Measurements from ENCODE around the gene RAB4A. TPM values are rescaled to one million over a fixed set of nuclear protein-coding genes. Genes with fewer than 3 reads are reported as not detected.

The RAB4A gene
- total RNA-seq, 1 donor from 2014 or later, result 58.6 TPM

DNA sequence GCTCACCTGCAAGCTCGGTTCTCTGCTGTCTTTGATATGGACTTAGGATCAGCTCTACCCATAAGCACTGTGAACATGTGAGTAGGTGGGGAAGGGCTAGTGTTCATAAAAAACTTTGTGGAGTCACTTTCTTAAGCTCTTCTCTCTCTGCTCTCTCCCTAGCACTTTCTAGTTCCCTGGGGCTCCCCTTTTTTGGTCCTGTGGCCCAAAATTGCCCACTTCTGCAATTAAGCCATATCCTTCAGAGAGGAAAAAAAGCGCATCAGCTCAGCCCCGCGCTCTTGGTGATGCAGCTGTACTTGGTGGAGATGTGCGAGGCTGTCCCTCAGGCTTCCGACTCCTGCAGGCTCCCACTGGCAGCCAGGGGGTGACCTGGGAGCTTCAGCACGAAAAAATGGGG is 48.6 kb downstream of the RAB4A start:
- Mint-ChIP-seq H3K27ac (ENCODE audit: unreplicated experiment) (no peak overlapping the region), H3K9me3 (ENCODE audit: low read depth) (no peaks in the 10 kb centered on the region), H3K4me1 (ENCODE audit: low read depth) (peaks cover 22% of the 10 kb centered on the region), H3K27me3 (ENCODE audit: low read depth) (no peaks in the 10 kb centered on the region), H3K36me3 (ENCODE audit: low read depth) (peaks cover 13% of the 10 kb centered on the region), H3K4me3 (ENCODE audit: unreplicated experiment) (no peak overlapping the region)
- no peak for DNase-seq (ENCODE audit: low spot score)
- TF ChIP-seq, protein P1, sequence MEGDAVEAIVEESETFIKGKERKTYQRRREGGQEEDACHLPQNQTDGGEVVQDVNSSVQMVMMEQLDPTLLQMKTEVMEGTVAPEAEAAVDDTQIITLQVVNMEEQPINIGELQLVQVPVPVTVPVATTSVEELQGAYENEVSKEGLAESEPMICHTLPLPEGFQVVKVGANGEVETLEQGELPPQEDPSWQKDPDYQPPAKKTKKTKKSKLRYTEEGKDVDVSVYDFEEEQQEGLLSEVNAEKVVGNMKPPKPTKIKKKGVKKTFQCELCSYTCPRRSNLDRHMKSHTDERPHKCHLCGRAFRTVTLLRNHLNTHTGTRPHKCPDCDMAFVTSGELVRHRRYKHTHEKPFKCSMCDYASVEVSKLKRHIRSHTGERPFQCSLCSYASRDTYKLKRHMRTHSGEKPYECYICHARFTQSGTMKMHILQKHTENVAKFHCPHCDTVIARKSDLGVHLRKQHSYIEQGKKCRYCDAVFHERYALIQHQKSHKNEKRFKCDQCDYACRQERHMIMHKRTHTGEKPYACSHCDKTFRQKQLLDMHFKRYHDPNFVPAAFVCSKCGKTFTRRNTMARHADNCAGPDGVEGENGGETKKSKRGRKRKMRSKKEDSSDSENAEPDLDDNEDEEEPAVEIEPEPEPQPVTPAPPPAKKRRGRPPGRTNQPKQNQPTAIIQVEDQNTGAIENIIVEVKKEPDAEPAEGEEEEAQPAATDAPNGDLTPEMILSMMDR (IDR thresholded peaks at IDR 0.05), result no peak

DNA sequence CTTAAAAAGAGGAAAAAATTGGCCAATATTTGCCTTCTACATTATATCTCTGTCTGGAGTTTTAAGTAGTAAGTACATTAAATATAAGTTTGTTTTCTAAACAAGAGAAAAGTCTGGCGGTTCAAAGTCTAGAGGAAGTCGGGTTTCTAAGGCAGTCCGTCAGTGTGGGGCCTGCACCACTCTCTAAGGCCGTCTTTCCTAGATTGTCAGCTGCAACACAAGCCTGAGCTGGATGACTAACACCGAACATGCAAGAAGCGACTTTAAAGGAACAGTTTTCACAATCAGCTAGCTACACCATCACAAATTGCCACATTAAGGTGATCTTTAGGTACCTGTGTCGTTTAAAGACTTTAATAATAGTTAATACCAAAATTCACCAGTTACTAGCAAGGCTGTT is 52.3 kb downstream of the RAB4A start:
- Mint-ChIP-seq H3K27ac (ENCODE audit: unreplicated experiment) (no peak overlapping the region), H3K4me3 (ENCODE audit: unreplicated experiment) (no peak overlapping the region), H3K9me3 (ENCODE audit: low read depth) (no peaks in the 10 kb centered on the region), H3K27me3 (ENCODE audit: low read depth) (no peaks in the 10 kb centered on the region), H3K36me3 (ENCODE audit: low read depth) (peaks cover 18% of the 10 kb centered on the region), H3K4me1 (ENCODE audit: low read depth) (peaks cover 18% of the 10 kb centered on the region)
- TF ChIP-seq, protein P1 (IDR thresholded peaks at IDR 0.05), result no peak
- no peak for DNase-seq (ENCODE audit: low spot score)

DNA sequence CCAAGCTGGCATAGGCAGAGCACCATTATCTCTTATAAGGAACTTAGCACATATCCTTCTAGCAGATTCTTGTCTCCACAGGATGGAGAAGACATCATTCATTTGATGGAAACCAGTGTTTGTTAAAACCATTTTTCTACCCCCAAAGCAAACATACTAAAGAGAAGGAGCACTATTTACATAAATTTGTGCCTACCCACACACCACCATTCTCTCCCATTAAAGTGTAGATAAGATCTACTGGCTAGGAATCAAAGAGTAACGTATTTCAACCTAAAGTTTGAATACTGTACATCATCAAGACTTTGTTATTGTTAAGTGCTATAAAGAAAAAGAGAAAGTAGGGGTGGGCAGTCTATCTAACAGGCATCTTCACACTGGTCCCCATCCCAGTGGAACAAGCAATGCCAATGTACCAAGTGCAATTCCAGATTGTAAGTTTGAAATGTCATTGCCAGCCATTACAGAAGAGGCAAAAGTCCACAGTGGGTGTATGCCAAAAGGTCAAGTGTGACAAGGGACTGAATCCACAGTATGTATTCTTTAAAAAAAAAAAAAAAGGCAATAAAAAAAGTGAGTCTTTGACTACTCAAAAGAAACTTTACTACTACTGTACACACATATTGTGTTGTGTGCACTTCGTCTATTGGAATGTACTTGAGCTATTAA is 53.1 kb downstream of the RAB4A start:
- peaks cover 18% of the 10 kb centered on the region for H3K36me3 Mint-ChIP-seq (ENCODE audit: low read depth)
- no peak overlapping the region for H3K27ac Mint-ChIP-seq (ENCODE audit: unreplicated experiment)
- no peak overlapping the region for H3K4me3 Mint-ChIP-seq (ENCODE audit: unreplicated experiment)
- TF ChIP-seq, protein P1 (IDR thresholded peaks at IDR 0.05), result no peak
- H3K4me1 Mint-ChIP-seq (ENCODE audit: low read depth), result peaks cover 13% of the 10 kb centered on the region
- no peaks in the 10 kb centered on the region for H3K27me3 Mint-ChIP-seq (ENCODE audit: low read depth)
- no peaks in the 10 kb centered on the region for H3K9me3 Mint-ChIP-seq (ENCODE audit: low read depth)
- no peak for DNase-seq (ENCODE audit: low spot score)

DNA sequence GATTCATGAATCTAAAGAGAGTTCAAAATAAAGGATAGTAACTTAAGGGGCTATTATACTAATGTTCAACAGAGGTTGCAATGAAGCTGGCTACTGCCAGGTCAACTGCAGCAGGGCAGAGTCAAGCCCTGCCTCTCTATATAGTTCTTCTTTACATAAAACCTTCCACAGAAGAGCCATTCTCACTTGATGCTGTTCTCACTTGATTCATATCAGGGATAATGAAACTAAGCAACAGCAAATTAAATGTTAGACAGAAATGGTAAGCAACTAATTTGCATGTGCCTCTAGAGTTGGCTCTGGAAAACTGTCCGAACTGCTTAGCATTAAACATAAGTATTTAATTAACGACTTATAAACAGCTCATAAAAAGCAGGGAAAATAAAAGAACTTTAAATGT is 54.5 kb downstream of the RAB4A start:
- no peaks in the 10 kb centered on the region for H3K9me3 Mint-ChIP-seq (ENCODE audit: low read depth)
- no peak for DNase-seq (ENCODE audit: low spot score)
- no peaks in the 10 kb centered on the region for H3K27me3 Mint-ChIP-seq (ENCODE audit: low read depth)
- H3K4me3 Mint-ChIP-seq (ENCODE audit: unreplicated experiment), result no peak overlapping the region
- no peak overlapping the region for H3K27ac Mint-ChIP-seq (ENCODE audit: unreplicated experiment)
- TF ChIP-seq, protein P1 (IDR thresholded peaks at IDR 0.05), result no peak
- H3K4me1 Mint-ChIP-seq (ENCODE audit: low read depth), result peaks cover 13% of the 10 kb centered on the region
- peaks cover 21% of the 10 kb centered on the region for H3K36me3 Mint-ChIP-seq (ENCODE audit: low read depth)

DNA sequence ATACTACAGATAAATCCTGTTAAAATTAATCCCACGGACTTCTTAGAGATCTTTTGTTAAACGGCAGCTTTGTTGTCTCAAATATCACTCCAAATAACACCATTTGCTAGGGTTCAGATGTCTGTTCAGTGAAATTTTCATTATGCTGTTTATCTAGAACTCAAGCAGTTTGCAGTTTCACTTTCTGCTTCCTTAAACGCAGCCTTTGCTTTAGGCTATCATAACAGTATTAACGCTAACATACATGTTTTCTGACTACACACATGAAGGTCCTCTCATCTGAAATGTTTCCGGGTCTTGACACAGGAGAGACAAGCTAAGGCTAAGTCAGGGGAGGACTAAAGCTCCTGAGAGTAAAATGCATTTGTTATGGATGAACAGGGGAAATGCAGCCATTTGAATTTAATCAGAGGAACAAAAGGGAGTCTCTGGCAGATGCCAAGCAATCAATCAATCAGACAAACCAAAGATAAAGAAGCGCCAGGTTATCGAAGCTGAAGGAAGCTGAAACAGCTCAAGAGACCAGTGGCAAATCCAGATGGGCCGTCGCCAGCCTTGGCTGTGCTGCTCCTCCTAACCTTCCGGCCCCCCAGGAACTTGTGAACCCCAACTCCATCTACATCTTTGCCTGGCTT is 55.1 kb downstream of the RAB4A start:
- Mint-ChIP-seq H3K27me3 (ENCODE audit: low read depth) (no peaks in the 10 kb centered on the region), H3K4me3 (ENCODE audit: unreplicated experiment) (no peak overlapping the region), H3K9me3 (ENCODE audit: low read depth) (no peaks in the 10 kb centered on the region), H3K36me3 (ENCODE audit: low read depth) (peaks cover 21% of the 10 kb centered on the region), H3K4me1 (ENCODE audit: low read depth) (peaks cover 13% of the 10 kb centered on the region), H3K27ac (ENCODE audit: unreplicated experiment) (no peak overlapping the region)
- DNase-seq (ENCODE audit: low spot score), result no peak
- TF ChIP-seq, protein P1 (IDR thresholded peaks at IDR 0.05), result no peak
